IPS-15b (cell line): ENCODE measurements around the gene RALGPS1.

Experiments
- H3K27me3 ChIP-seq: one replicate; pipeline ENCODE4 v1.6.1; 2013; ENCODE audit warnings: low read length; ENCODE audit not compliant: control insufficient read depth, insufficient read depth
- H3K36me3 ChIP-seq: one replicate; pipeline ENCODE4 v1.6.1; 2013; ENCODE audit warnings: low read length; ENCODE audit not compliant: control insufficient read depth, insufficient read depth
- H3K4me1 ChIP-seq: one replicate; pipeline ENCODE4 v1.6.1; 2013; ENCODE audit warnings: mild to moderate bottlenecking, low read length; ENCODE audit not compliant: control insufficient read depth, insufficient read depth
- H3K4me3 ChIP-seq: one replicate; pipeline ENCODE4 v1.5.1; 2013; ENCODE audit warnings: low read depth, low read length
- H3K9ac ChIP-seq: one replicate; pipeline ENCODE4 v1.6.1; 2013; ENCODE audit warnings: low read depth, mild to moderate bottlenecking, low read length
- H3K9me3 ChIP-seq: one replicate; pipeline ENCODE4 v1.6.1; 2013; ENCODE audit warnings: mild to moderate bottlenecking, low read length; ENCODE audit not compliant: control insufficient read depth, insufficient read depth

Gene RALGPS1

DNA sequence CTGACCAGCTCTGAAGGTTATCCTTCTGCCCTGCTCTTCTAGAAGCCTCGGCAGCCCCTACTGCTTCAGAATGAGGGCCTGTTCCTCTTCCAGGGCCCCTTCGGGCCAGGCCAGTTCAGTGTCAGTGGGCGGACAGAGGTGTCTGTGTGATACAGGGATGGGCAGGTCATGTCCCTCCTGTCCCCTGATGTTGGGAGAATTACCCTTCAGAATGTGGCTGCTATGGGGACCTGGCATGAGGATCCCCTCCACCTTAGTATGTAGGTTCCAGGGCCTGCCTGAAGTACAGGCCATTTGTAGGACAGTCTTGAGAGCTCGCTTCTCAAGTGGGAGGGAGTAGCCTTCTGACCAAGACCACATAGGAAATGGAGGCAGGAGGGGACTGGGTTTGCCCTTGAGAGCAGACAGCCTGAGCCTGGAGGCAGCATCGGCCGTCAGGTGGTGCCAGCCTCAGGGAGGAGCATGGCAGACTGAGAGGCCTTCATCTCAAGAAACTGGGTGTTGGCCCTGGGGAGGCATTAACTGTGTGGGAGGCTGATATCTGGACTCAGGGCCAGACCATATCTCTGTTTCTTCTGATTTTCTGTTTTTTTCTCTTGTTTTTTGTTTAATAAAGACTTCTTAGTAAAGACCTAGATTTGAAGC is 175.9 kb downstream of the RALGPS1 start:
- Histone ChIP-seq H3K36me3 (no peaks in the 10 kb centered on the region), H3K4me3 (no peak overlapping the region), H3K27me3 (no peaks in the 10 kb centered on the region), H3K4me1 (no peaks in the 10 kb centered on the region), H3K9ac (no peak overlapping the region), H3K9me3 (no peaks in the 10 kb centered on the region)

DNA sequence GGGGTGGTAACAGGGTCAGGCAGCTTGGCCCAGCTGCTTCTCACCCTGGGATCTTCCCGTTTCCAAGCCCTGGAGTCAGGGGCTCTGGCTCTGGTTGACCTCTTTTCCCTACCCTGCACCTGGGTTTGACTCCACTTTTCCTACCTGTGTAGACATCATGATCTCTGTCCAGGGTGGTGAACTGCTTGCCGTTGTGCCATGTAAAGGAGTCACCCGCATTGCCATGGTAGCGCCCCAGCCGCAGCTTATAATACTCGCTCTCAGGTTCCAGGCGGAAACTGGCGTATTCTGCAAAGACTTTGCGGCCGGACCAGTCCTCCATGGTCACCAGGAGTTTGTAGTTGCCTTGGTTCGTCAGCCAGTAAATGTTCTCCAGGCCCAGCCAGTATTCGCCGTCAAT is 176.9 kb downstream of the RALGPS1 start:
- no peaks in the 10 kb centered on the region for H3K9me3 ChIP-seq
- no peaks in the 10 kb centered on the region for H3K4me1 ChIP-seq
- H3K36me3 ChIP-seq = no peaks in the 10 kb centered on the region
- H3K4me3 ChIP-seq = no peak overlapping the region
- H3K9ac ChIP-seq = no peak overlapping the region
- no peaks in the 10 kb centered on the region for H3K27me3 ChIP-seq

DNA sequence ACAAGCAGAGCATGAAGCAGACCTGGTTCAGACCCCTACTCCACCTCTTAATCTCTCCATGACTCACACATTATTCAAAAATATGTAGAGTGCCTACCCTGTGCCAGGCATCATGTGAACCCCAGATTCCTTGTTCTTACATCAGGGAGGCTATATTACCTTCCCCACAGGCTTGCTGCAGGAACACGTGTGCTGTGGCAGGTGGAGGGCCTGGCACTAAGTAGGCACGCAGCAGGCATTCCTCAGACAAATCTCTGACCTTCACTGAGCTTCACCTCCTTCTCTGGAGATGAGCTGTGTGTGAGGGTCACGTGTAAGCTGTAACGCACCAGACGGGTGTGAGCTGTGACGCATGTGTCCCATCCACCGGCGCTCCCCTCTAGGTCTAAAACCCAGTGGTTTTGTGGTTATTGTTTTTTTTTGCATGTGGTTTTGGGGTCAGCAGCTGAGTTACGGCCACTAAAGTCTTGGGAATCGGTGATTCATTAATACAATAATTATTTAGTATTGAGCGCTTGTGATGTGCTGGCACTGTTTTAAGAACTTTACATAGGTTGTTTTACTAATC is 177.5 kb downstream of the RALGPS1 start:
- H3K9ac ChIP-seq = no peak overlapping the region
- H3K27me3 ChIP-seq = no peaks in the 10 kb centered on the region
- no peaks in the 10 kb centered on the region for H3K9me3 ChIP-seq
- no peak overlapping the region for H3K4me3 ChIP-seq
- H3K4me1 ChIP-seq = no peaks in the 10 kb centered on the region
- H3K36me3 ChIP-seq = no peaks in the 10 kb centered on the region

DNA sequence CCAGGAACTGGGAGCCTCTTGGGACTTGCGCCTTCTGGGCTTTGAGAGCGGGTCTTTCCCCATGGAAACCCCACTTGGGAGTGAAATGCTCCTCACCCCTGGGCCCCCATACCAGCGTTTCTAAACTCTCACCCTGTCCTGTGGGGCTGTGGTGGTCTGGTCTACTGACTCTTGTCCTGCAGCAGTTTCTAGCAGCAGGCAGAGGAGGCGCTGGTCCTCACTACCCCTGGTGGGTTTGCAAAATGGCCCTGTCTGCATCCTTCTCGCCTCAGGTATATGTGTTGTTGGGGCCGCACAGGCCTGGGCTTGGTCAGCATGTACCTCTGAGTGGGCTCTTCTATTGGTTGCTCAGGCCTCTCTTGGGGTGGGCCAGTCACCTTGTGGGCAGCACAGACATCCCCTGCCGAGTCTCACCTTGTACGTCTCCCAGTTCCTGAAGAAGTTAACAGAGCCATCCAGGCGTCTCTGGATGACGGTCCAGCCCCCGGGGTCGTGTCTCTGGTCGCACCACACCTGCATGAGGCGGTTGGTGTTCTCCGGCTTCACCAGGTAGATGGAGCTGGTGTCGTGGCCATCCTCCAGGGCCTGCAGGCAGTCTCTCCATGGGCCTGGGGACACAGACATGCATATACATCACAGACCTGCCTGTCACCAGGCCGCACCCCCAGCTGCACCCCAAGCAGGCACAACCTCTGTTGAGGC is 178.9 kb downstream of the RALGPS1 start:
- Histone ChIP-seq H3K4me1 (no peaks in the 10 kb centered on the region), H3K27me3 (no peaks in the 10 kb centered on the region), H3K4me3 (no peak overlapping the region), H3K9me3 (no peaks in the 10 kb centered on the region), H3K36me3 (peaks cover 3% of the 10 kb centered on the region), H3K9ac (no peak overlapping the region)

DNA sequence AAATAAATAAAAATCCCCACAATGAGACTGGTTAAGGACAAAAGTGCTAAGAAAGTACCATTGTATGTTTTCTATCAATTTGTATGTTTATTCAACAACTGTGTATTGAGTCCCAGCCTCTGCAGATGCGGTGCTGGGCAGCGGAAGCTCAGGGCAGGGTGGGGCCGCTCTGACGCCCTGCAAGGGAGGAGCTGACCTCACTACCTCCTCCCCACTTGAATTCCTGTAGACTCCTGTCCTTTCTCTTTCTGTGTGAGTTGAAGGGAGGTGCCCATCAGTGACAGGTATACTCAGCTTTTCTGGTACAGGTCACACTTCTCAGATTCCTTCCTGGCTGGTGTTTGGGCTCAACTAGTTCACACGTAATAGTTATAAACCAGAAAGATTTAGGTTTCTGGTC is 180.8 kb downstream of the RALGPS1 start:
- Histone ChIP-seq H3K27me3 (no peaks in the 10 kb centered on the region), H3K36me3 (peaks cover 3% of the 10 kb centered on the region)

DNA sequence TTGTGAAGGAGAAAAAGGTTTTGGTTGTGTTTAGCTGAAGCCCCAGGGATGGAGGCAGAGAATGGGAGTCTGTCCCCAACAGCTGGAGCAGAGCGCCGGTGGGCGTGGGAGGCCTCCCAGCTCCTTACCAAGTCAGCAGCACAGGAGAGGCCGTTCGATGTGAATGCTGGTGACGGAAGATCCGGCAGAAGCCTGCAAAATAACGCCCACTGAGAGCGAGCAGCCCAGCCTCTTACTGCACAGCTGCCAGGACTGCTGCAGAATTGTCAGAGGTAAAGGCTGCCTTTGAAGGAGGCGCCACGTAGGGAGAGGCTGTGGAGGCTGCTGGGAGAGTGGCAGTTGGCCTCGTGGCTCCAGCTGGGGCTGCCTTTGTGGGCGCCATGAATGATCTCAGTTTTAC is 181.6 kb downstream of the RALGPS1 start:
- no peaks in the 10 kb centered on the region for H3K4me1 ChIP-seq
- no peaks in the 10 kb centered on the region for H3K9me3 ChIP-seq
- H3K4me3 ChIP-seq = no peak overlapping the region
- peaks cover 3% of the 10 kb centered on the region for H3K36me3 ChIP-seq
- no peaks in the 10 kb centered on the region for H3K27me3 ChIP-seq
- no peak overlapping the region for H3K9ac ChIP-seq

More for the DNA sequence above, 180.8 kb downstream of the RALGPS1 start:
- no peaks in the 10 kb centered on the region for H3K9me3 ChIP-seq
- no peak overlapping the region for H3K4me3 ChIP-seq
- no peaks in the 10 kb centered on the region for H3K4me1 ChIP-seq
- no peak overlapping the region for H3K9ac ChIP-seq

DNA sequence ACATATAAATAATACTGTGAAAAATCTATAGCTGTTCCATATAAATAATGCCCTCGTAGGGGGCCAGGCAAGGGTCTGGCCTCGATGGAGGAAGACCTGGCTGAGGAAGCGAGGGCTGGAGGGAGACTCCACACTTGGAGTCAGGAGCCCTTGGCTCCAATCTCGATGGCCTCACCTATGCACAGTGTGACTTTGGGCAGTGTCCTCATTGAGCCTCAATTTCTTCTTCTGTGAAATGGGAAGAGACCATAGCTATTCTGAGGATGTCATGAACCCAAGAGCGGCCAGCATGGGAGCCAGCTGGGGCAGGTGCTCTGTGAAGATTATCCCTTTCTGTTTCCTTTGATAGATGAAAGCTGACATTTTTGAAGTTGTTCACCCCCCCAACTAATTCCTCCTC is 183.1 kb downstream of the RALGPS1 start:
- Histone ChIP-seq H3K9ac (no peak overlapping the region), H3K36me3 (peaks cover 3% of the 10 kb centered on the region), H3K4me3 (no peak overlapping the region), H3K9me3 (no peaks in the 10 kb centered on the region), H3K4me1 (no peaks in the 10 kb centered on the region), H3K27me3 (no peaks in the 10 kb centered on the region)

DNA sequence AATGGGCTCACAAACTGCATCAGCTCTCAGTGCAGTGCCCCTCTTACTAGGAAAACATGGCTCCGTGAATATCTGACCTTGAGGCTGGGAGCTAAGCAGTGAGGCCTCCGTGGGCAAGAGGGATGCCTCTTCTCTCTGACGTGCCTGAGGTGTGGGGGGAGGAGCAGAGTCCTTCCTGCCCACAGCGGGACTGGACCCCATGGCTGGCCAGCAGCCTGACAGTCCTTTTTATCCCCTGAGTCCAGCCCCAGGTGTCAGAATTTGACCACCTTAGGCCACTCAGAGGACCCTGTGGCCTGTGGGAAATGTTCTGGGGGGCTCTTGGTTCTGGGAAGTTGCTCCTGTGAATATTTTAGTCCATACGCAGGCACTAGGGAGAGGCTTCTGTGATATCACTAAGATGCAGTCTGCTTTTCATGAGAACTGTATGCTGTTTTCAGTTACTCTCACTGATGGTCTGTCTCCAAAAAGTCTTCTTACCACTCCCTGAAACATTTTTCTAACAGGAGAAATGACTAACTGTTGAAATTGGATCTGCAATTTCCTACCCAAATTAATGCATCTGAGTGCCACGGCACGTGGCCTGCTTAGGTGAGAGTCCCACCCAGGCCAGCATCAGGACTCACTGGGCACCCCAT is 184.5 kb downstream of the RALGPS1 start:
- Histone ChIP-seq H3K4me1 (no peaks in the 10 kb centered on the region), H3K9me3 (no peaks in the 10 kb centered on the region), H3K27me3 (no peaks in the 10 kb centered on the region), H3K4me3 (no peak overlapping the region), H3K9ac (no peak overlapping the region), H3K36me3 (peaks cover 3% of the 10 kb centered on the region)

DNA sequence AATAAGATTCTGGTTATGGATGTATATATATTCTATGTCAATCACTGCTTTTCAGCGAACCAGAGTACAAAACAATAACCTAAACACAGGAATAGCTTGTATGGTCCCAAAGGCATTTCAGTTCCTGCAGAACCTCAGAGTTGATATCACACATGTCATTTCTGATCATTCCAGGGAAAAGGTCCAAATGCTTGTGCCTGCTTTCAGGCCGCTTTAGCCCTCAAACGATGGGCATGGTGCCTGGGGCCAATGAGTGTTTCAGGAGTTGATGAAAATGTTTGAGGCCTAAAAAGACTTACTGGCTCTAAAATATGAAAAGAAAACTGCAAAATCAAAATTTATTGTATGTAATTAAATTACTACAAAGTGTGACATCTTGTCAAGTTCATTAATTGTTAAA is 185.1 kb downstream of the RALGPS1 start:
- H3K4me3 ChIP-seq = no peak overlapping the region
- no peaks in the 10 kb centered on the region for H3K4me1 ChIP-seq
- no peaks in the 10 kb centered on the region for H3K27me3 ChIP-seq
- H3K36me3 ChIP-seq = peaks cover 3% of the 10 kb centered on the region
- H3K9me3 ChIP-seq = no peaks in the 10 kb centered on the region
- H3K9ac ChIP-seq = no peak overlapping the region

DNA sequence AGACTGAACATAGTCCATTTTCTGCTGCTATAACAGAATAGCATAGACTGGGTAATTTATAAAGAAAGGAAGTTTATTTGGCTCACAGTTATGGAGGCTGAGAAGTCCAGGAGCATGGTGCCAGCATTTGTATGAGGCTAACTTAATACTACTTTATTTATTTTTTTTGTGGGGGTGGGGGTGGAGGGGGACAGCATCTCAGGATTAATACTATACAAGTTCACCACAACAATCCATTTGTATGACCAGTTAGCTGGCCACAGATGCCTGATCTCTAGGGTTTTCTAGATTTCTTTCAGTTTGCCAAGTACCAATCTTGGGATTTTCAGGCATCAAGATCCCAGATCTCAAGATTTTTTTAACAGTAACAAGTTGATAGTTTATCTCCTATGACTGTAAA is 187.6 kb downstream of the RALGPS1 start:
- no peaks in the 10 kb centered on the region for H3K27me3 ChIP-seq
- no peak overlapping the region for H3K9ac ChIP-seq
- H3K36me3 ChIP-seq = peaks cover 3% of the 10 kb centered on the region
- no peaks in the 10 kb centered on the region for H3K9me3 ChIP-seq
- no peaks in the 10 kb centered on the region for H3K4me1 ChIP-seq
- no peak overlapping the region for H3K4me3 ChIP-seq

DNA sequence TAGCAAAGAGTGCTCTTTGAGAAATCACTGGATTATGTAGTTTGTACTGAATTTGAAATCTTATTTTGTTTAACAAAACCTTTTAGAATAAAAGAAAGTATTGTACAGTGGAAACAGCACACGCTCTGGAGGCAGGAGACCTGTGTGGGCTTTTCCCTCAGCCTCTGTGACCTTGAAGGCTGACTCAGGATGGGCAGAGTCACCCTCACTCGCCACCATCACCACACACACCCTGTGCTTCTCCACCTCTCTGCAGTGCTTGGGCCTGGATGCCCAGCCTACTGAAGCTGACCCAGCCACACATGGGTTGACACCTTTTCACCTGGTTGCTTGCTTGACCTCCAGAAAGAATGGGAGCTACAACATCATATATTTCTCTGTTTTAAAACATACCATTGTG is 188.2 kb downstream of the RALGPS1 start:
- Histone ChIP-seq H3K9me3 (no peaks in the 10 kb centered on the region), H3K4me1 (no peaks in the 10 kb centered on the region), H3K36me3 (peaks cover under 1% of the 10 kb centered on the region)

More for the DNA sequence above, 188.2 kb downstream of the RALGPS1 start:
- no peak overlapping the region for H3K9ac ChIP-seq
- no peak overlapping the region for H3K4me3 ChIP-seq
- H3K27me3 ChIP-seq = no peaks in the 10 kb centered on the region
